ENCODE measurements around the gene GPRC5C. TPM values are rescaled to one million over a fixed set of nuclear protein-coding genes. Genes with fewer than 3 reads are reported as not detected.

The GPRC5C gene
- total and polyA plus RNA-seq, 2 of the 13 experiments (the other 11 are each of a cell fraction or from before 2014, with no cell fraction given): 85.6 to 300 TPM

DNA sequence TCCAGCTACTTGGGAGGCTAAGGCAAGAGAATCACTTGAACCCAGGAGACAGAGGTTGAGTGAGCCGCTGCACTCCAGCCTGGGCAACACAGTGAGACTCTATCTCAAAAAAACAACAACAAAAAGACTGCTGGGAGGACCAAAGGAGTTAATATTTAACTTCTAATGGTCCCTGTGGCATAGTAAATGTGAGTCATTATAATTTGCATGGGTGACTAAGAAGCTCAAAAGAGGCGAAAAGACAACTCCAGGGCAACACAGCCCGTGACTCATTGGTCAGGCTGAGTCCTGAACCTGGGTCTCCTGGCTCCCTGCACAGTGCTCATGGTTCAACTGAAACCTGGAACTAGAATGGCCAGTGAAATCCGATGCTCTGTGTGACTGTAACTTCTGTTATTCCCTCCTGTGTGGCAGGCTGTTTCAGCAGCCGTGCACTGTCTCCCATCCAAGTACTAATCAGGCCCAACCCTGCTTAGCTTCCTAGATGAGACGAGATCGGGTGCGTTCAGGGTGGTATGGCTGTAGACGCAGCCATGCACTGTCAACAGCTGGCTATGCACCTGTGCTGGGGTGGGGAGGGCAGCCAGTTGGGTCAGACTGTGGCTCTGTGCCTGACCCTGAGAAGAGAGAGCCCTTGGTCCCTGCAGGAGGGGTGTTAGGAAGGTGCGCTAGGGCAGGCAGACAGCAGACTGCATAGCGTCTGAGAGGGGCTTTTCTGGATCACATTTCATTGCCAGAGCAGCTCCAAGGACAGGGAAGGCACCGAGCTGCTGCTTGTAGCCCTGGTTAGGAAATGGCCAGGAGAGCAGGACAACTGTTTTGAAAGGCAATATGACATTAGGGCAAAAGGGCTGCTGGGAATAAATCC, 14.5 kb upstream of the GPRC5C start (continued):
- TF ChIP-seq ZKSCAN8 (CRISPR knock-in tag; IDR thresholded peaks at IDR 0.05; ENCODE audit: borderline replicate concordance) (0 out of 2 replicates have a peak, but pooled peaks have one; percentile 74), ZNF121 (CRISPR knock-in tag; IDR thresholded peaks at IDR 0.05) (peak; percentile 100), MBNL3 (CRISPR knock-in tag; conservative IDR thresholded peaks at IDR 0.05) (no peak), GATA4 (IDR thresholded peaks at IDR 0.05; ENCODE audit: borderline replicate concordance, low read depth) (peak; percentile 47; the same call in 1 of the 2 replicates), ZFP36L2 (CRISPR knock-in tag; IDR thresholded peaks at IDR 0.05) (no peak), ZNF292 (CRISPR knock-in tag; IDR thresholded peaks at IDR 0.05; ENCODE audit: borderline replicate concordance, low read depth) (peak; percentile 78; the same call in 1 of the 2 replicates), ZNF782 (CRISPR knock-in tag; IDR thresholded peaks at IDR 0.05; ENCODE audit: borderline replicate concordance) (no peak), ELF3 (CRISPR knock-in tag; IDR thresholded peaks at IDR 0.05) (0 out of 2 replicates have a peak, but pooled peaks have one; percentile 15), ZZZ3 (CRISPR knock-in tag; IDR thresholded peaks at IDR 0.05; ENCODE audit: borderline replicate concordance) (no peak), ZFP41 (CRISPR knock-in tag; IDR thresholded peaks at IDR 0.05; ENCODE audit: borderline replicate concordance) (no peak), ZNF839 (CRISPR knock-in tag; IDR thresholded peaks at IDR 0.05; ENCODE audit: borderline replicate concordance) (peak; percentile 92; the same call in 1 of the 2 replicates), TMF1 (CRISPR knock-in tag; IDR thresholded peaks at IDR 0.05; ENCODE audit: low read depth) (no peak), WIZ (CRISPR knock-in tag; IDR thresholded peaks at IDR 0.05) (peak; percentile 21; the same call in 1 of the 2 replicates), NR2F1 (CRISPR knock-in tag; IDR thresholded peaks at IDR 0.05) (no peak), ZBTB7A (CRISPR knock-in tag; IDR thresholded peaks at IDR 0.05) (no peak), NFE2L1 (CRISPR knock-in tag; IDR thresholded peaks at IDR 0.05; ENCODE audit: borderline replicate concordance) (no peak), XBP1 (CRISPR knock-in tag; IDR thresholded peaks at IDR 0.05) (no peak)
- TF ChIP-seq, protein P1, sequence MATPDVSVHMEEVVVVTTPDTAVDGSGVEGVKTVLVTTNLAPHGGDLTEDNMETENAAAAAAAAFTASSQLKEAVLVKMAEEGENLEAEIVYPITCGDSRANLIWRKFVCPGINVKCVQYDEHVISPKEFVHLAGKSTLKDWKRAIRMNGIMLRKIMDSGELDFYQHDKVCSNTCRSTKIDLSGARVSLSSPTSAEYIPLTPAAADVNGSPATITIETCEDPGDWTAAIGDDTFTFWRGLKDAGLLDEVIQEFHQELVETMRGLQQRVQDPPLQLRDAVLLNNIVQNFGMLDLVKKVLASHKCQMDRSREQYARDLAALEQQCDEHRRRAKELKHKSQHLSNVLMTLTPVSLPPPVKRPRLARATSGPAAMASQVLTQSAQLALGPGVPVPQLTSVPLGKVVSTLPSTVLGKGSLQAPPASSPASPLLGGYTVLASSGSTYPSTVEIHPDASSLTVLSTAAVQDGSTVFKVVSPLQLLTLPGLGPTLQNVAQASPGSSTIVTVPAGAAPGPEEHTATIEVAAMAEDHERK (CRISPR knock-in tag; IDR thresholded peaks at IDR 0.05; ENCODE audit: low read depth): no peak
- TF ChIP-seq, protein P2, sequence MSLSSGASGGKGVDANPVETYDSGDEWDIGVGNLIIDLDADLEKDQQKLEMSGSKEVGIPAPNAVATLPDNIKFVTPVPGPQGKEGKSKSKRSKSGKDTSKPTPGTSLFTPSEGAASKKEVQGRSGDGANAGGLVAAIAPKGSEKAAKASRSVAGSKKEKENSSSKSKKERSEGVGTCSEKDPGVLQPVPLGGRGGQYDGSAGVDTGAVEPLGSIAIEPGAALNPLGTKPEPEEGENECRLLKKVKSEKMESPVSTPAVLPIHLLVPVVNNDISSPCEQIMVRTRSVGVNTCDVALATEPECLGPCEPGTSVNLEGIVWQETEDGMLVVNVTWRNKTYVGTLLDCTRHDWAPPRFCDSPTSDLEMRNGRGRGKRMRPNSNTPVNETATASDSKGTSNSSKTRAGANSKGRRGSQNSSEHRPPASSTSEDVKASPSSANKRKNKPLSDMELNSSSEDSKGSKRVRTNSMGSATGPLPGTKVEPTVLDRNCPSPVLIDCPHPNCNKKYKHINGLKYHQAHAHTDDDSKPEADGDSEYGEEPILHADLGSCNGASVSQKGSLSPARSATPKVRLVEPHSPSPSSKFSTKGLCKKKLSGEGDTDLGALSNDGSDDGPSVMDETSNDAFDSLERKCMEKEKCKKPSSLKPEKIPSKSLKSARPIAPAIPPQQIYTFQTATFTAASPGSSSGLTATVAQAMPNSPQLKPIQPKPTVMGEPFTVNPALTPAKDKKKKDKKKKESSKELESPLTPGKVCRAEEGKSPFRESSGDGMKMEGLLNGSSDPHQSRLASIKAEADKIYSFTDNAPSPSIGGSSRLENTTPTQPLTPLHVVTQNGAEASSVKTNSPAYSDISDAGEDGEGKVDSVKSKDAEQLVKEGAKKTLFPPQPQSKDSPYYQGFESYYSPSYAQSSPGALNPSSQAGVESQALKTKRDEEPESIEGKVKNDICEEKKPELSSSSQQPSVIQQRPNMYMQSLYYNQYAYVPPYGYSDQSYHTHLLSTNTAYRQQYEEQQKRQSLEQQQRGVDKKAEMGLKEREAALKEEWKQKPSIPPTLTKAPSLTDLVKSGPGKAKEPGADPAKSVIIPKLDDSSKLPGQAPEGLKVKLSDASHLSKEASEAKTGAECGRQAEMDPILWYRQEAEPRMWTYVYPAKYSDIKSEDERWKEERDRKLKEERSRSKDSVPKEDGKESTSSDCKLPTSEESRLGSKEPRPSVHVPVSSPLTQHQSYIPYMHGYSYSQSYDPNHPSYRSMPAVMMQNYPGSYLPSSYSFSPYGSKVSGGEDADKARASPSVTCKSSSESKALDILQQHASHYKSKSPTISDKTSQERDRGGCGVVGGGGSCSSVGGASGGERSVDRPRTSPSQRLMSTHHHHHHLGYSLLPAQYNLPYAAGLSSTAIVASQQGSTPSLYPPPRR (CRISPR knock-in tag; IDR thresholded peaks at IDR 0.05; ENCODE audit: borderline replicate concordance): no peak; the same call in 1 of the 2 replicates
- TF ChIP-seq, protein P3, sequence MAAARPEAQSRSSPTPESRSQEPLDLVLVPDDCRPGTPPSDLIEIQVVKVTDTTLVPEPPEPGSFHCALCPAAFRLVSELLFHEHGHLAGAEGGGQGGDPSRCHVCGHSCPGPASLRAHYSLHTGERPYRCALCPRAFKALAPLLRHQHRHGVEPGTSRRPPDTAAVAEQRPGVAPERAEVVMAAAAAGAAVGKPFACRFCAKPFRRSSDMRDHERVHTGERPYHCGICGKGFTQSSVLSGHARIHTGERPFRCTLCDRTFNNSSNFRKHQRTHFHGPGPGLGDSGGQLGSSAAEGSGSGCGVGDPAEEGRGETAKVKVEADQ (CRISPR knock-in tag; IDR thresholded peaks at IDR 0.05; ENCODE audit: borderline replicate concordance): peak; percentile 80; the same call in 1 of the 2 replicates
- TF ChIP-seq, protein P4, sequence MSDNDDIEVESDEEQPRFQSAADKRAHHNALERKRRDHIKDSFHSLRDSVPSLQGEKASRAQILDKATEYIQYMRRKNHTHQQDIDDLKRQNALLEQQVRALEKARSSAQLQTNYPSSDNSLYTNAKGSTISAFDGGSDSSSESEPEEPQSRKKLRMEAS (IDR thresholded peaks at IDR 0.05): peak; percentile 70; the same call in 1 of the 2 replicates

All from HepG2 (cell line).